ENCODE data around the gene LRP5.
A peak's percentile ranks its signal among the peaks of the same experiment; 100 is the strongest.
"Not testable (repeated sequence)": the region's sequence is repeated elsewhere in the genome, so short reads cannot be mapped to it uniquely, and the experiment has no call there.

LRP5 gene

GRCh38 chr11:68470304-68470811 lies 158.0 kb downstream of the LRP5 start:
- TF ChIP-seq CTCF (IDR thresholded peaks at IDR 0.05; ENCODE audit: insufficient read depth, low read length, missing control alignments): no peak
- CTCF ChIA-PET: no interaction called here
- no peak for DNase-seq (ENCODE audit: low read depth, low spot score)
- no peak overlapping the region for H3K4me3 ChIP-seq (ENCODE audit: low read depth, low read length)
- POLR2A ChIA-PET: no interaction called here

GRCh38 chr11:68471360-68472340 lies 159.3 kb downstream of the LRP5 start:
- no peak for TF ChIP-seq CTCF (IDR thresholded peaks at IDR 0.05; ENCODE audit: insufficient read depth, low read length, missing control alignments)
- no peak overlapping the region for H3K4me3 ChIP-seq (ENCODE audit: low read depth, low read length)
- peak; percentile 52 for DNase-seq (ENCODE audit: low read depth, low spot score)
- ChIA-PET POLR2A (no interaction called here), CTCF (no interaction called here)

GRCh38 chr11:68472778-68473177 lies 160.4 kb downstream of the LRP5 start:
- no peak for TF ChIP-seq CTCF (IDR thresholded peaks at IDR 0.05; ENCODE audit: insufficient read depth, low read length, missing control alignments)
- DNase-seq (ENCODE audit: low read depth, low spot score): no peak
- CTCF ChIA-PET: no interaction called here
- POLR2A ChIA-PET: no interaction called here
- no peak overlapping the region for H3K4me3 ChIP-seq (ENCODE audit: low read depth, low read length)

- no peak for DNase-seq (ENCODE audit: low read depth, low spot score)
- POLR2A ChIA-PET: no interaction called here
- no peak overlapping the region for H3K4me3 ChIP-seq (ENCODE audit: low read depth, low read length)
- CTCF ChIA-PET: no interaction called here
- TF ChIP-seq CTCF (IDR thresholded peaks at IDR 0.05; ENCODE audit: insufficient read depth, low read length, missing control alignments): no peak
These were observed 161.3 kb downstream of the LRP5 start for GRCh38 chr11:68473693-68474092.

- CTCF ChIA-PET; H3K4me3 ChIP-seq (ENCODE audit: low read depth, low read length); POLR2A ChIA-PET; DNase-seq (ENCODE audit: low read depth, low spot score): not testable (repeated sequence)
These were observed 163.2 kb downstream of the LRP5 start for GRCh38 chr11:68475626-68476025.

- POLR2A ChIA-PET: no interaction called here
- TF ChIP-seq CTCF (IDR thresholded peaks at IDR 0.05; ENCODE audit: insufficient read depth, low read length, missing control alignments): no peak
These were observed 167.0 kb downstream of the LRP5 start for GRCh38 chr11:68479390-68479789.

More at GRCh38 chr11:68479390-68479789, 167.0 kb downstream of the LRP5 start:
- DNase-seq (ENCODE audit: low read depth, low spot score): no peak
- H3K4me3 ChIP-seq (ENCODE audit: low read depth, low read length): no peak overlapping the region
- CTCF ChIA-PET: interaction anchor here (1.2 kb wide), 1 partner anchor 12 kb away, joined by 4 read pairs; no protein-coding TSS in a partner anchor
